GM19193 (cell line): Measurements from ENCODE around the gene UCHL3.
A peak's percentile ranks its signal among the peaks of the same experiment; 100 is the strongest.

ENCODE experiments used
- POLR2A ChIP-seq: IDR thresholded peaks from 4 replicates; pipeline ENCODE4 v1.6.1; 2011; ENCODE audit not compliant: insufficient read depth, insufficient read length; ENCODE audit errors: extremely low read depth

UCHL3 gene

DNA sequence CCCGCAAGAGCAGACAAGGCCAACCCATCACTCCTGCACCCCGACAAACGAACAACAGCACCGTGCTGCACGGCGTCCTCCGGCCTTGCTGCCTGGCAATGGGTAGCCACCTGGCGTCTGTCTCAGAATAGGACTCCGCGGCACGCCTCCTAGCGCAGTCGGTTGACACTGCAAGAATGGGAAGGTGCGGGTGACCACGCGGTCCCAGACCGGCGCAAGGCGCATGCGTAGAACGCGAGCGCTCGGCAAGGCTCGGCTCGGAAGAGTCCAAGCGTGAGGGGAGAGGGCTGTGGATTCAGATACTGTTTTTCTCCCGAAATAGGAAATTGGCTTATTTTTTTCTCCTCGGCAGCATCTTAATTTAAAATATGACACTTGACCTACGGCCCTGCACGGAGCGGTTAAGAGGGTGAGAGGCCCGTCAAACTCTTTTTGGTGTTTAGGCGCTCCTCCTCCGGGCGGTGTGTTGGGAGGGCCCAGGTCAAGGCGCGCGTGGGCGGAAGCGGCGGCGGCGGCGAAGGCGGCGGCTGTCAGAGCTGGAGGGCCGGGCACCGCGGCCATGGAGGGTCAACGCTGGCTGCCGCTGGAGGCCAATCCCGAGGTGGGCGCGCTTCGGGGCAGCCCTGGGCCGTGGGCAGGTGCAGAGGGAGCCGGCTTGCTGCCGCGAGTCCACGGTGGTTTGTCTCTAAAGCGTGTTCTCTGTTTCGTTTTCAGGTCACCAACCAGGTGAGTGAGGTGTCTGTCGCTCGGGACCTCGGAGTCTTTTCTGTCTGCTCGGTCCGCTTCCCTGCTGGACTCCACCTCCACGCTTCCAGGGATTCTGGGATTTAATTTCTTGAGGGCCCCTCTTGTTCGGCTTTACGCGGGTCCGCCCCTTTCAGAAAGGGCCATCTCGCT lies at the start of gene UCHL3:
TSS of gene UCHL3 (plus strand) at position 530 of the 897 bp plus-strand sequence. CDS start at position 560, 30 bp downstream.
- TF ChIP-seq POLR2A = peak; percentile 94

DNA sequence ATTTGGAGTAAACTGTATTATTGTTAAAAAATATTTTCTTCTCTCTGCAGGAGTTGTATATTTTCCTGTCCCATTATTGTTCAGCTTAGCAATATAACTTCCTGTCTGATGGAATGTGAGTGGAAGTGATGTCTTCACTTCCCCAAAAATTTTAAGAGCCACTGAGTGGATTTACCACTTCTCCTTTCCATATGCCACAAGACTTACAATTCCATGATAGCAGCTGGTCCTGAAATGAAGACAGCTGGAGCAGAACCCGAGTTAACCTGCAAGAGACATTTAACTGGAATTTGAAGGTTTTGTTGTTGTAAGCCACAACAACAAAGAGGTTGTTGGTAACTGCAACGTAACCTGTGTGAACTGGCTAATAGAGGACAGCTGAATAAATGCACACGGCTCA lies 44.3 kb upstream of the UCHL3 start:
- no peak for TF ChIP-seq POLR2A

DNA sequence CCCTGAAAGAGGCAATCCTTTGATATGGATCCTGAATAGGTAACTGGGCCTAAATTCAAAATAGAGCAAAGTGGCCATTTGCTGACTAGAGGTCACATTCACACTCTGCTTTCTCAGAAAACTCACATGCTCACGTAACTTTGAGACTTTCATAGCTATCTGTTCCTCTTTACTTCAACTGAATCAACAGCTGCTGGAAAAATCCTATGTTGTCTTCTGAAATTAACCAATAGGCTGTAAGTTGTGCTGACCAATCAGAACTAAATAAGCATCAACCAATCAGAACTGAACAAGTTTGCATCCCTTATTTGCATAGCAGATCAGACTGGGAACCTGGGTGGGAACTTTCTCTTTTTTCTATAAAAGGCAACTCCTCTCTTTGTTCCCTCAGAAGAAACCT lies 43.6 kb upstream of the UCHL3 start:
- no peak for TF ChIP-seq POLR2A

DNA sequence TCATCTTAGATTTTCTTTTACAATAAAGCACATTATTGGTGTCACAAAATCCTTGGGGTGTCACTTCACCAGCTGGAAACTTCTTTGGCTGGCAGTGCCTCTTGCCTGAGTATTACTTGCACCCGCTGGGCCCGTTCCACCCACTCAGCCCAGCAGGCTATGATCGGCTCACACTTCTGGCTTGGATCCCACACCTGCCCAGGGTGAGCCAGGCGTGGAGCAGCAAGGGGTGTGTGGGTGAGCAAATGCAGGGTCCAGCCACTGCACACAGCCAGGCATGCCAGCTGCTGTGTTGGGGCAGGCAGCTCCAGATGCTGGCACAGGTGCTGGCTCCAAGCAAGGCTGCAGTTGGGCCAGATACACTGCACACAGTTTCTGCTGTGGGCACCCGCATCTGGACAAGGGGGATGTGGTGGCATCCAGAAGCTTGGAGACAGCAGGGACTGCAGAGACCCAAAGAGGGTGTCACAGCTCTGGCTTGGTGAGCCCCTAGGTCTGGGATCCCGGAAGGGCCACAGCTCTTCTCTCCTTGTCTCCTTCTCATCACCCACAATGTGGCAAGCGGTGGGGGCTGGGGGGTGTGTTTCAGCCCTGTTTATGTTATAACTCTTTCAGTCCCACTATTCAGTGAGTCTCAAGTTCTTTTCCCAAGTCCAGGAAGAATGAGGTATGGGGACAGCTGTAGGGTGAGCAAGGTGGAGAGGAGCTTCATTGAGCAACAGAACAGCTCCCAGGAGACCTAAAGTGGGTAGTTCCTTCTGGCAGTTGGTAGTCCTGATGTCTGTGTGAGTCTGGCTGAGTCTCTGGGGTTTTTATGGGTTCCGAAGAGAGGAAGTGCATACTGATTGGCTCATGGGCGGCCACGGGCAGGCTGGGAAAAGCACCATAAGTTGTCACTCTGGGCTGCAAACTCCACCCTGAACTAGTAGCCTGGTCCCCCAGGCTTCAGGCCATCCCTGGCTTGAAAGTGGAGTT lies 42.3 kb upstream of the UCHL3 start:
- TF ChIP-seq POLR2A = no peak

DNA sequence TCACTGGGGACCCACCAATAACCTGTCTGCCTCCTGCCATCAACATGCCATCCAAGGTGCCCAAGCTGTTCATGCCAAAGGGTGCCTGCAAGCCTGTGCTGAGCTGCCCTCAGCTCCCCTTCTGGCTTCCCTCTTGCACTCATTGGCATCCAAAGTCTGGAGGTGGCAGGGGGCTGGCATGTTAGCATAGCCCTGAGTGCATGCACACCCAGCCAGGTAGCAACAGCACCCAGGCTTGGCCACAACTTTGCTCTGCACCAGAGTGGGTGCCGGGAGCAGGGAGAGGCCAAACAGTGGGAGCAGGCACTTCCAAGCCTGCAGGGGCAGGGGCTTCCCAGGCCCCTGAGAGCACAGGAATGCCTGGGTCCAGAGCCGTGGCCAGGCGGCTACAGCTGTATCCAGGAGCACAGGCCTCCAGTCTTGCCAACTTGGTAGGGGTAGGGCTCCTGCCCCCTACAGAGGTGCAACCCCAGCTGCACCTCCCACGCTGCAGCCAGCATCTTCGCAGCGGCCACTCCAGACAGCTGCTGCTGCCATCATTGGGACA lies 41.5 kb upstream of the UCHL3 start:
- TF ChIP-seq POLR2A = no peak

DNA sequence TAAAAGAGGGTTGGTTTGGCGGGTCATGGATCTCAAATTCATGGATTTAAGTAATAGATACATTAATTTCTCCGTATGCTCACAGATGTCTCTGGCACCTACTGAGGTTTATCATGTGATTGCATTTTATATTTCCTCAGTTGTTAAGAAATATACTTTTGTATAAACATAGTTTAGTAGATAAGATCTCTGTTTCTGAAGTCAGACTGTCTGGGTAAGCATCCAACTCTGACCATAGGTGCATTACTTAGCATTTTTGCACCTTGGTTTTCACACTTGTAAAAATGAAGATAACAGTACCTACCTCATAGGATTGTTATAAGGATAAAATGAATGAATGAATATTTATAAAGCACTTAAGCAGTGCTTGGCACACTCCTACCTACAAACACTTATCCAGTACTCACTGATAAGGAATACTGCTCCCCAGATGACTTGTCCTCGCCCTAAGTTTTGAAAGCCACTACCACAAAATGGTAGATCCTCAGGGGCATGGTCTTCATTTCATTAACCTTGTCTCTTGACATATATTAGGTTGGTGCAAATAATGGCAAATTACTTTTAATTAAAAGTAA lies 38.5 kb upstream of the UCHL3 start:
- no peak for TF ChIP-seq POLR2A

DNA sequence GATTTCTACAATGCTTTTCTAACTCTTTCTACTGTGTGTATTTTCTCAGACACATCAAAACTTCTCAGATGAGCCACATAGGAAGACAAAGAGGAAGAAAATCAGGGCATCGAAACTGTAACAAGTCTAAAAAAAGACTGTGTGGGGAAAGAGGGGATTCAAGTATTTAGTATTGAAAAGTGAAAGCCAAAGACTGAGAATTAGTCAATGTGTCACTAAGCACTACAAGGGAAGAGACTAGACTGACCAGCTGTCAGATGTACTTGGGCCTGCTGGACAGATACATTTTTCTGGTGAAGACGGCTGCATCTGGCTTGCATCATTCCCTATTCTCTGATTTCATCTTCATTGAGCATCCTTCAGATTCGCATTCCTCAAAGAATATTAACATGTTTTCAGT lies 37.3 kb upstream of the UCHL3 start:
- TF ChIP-seq POLR2A = no peak

DNA sequence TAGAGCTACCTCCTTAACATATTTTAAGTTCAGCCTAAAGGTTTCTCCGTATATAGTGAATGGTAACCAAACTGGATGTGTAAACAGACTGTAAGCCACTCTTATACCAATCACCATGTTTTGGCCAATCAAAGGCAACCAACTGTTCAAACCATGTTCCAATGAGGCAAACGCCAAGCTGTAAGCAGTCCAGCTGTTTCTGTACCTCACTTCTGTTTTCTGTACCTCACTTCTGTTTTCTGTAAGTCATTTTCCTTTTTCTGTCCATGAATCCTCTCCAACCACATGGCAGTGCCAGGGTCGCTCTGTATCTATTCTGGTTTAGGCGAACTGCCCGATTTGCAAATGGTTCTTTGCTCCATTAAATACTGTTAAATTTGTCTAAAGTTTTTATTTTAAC lies 36.3 kb upstream of the UCHL3 start:
- no peak for TF ChIP-seq POLR2A

DNA sequence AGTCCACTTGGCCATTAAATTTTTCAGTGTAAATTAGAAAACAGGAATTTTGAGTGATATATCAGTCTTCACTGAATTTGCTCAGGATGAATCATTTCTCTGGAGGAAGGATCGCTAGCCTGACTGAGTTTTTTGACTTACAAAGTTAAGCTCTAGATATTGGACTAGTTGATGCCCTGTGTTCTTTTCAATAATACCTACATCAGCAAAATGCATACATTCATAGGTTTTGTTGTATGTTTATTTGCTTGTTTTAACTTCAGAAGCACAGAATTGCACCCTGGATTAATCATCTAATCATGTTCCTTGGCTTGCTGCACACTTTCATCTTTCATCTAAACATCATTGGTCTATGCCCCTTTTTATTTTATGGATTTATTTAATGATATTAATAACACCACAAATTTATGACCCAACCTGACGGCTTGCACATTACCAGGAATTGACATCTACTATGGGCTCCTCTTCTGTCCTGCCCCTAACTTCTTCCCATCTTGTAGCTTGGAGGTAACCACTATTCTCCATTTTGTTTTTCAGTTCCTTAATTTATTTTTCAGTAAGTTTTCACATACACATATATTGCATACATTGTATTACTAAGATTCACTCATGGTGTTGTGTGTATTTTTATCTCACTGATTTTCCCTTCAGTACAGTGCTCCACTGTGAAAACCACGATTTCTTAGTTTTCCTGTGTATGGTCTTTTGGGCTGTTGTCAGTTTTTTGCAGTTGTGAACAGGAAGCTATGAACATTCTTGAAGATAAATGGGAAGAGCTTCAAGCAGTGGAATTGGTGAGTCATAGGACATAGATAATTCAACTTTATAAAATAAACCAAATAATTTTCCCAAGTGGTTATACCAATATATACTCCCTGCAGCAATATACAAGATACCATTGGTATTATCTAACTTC lies 35.3 kb upstream of the UCHL3 start:
- TF ChIP-seq POLR2A = no peak

DNA sequence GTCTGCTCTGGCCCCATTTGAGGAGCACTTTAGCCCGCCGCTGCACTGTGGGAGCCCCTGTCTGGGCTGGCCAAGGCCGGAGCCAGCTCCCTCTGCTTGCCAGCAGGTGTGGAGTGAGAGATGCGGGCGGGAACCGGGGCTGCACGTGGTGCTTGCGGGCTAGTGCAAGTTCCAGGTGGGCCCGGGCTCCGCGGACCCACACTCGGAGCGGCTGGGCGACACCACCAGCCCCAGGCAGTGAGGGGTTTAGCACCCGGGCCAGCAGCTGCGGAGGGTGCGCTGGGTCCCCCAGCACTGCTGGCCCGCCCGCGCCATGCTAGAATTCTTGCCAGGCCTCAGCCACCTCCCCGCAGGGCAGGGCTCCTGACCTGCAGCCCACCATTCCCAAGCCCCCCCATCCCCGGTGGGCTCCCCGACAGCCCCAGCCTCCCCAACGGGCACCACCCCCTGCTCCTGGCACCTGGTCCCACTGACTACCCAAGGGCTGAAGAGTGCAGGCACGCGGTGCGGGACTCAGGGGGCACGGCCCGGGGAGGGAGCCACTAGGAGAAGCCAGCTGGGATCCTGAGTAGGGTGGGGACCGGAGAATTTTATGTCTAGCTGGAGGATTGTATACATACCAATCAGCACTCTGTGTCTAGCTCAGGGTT lies 31.0 kb upstream of the UCHL3 start:
- no peak for TF ChIP-seq POLR2A

DNA sequence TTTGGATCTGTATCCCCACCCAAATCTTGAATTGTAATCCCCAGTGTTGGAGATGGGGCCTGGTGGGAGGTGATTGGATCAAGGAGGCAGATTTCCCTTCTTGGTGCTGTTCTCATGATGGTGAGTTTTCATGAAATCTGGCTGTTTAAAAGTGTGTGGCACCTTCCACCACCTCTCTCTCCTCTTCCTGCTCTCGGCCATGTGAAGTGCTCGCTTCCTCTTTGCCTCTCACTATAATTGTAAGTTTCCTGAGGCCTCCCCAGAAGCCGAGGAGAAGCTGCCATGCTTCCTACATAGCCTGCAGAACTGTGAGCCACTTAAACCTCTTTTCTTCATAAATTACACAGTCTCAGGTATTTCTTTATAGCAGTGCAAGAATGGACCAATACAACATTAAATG lies 27.6 kb upstream of the UCHL3 start:
- no peak for TF ChIP-seq POLR2A

DNA sequence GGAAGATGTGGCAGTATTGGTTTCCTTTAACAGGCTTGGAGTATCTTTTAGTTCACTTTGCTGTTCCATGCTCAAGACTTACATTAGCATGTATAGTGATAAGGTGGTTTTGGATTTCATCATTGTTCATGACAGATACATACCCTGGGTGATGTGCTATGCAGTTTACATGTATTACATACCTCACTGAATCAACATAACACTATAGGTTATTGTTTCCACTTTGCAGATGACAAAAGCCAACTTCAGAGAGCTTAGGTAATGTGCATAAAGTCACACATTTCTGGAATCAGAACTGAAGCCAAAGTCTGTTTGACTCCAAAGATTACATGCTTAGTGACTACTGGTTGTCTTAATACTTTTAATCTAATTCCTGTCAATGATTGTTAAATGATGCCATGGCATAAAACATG lies 19.0 kb upstream of the UCHL3 start:
- TF ChIP-seq POLR2A = no peak

DNA sequence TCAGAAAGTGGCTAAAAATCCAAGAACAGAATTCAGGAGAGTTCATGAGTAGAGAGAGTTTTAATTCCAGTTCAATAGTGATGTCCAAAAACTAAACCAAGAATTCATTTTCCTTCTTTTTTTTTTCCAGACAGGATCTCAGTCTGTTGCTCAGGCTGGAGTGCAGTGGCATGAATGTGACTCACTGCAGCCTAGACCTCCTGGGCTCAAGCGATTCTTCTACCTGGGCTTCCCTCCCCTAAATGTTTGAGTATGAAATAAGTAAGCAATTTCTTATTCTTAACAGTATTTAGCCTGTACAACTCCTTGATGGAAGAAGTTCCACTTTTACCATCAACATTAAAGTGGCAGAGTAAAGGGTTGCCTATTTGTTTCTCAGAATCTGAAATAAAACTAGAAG lies 15.7 kb upstream of the UCHL3 start:
- TF ChIP-seq POLR2A = no peak
